K562 (cell line): ENCODE data around the gene ATP5PD. TPM values are rescaled to one million over a fixed set of nuclear protein-coding genes. Genes with fewer than 3 reads are reported as not detected.

ENCODE experiments used
- HDAC3 ChIP-seq: fragments of 450-650 bp; IDR thresholded peaks from 2 replicates; pipeline ENCODE4 v1.6.1; 2018; ENCODE audit warnings: borderline replicate concordance, mild to moderate bottlenecking, moderate library complexity; ENCODE audit not compliant: partially characterized antibody
- KAT7 ChIP-seq: sonication (generic); formaldehyde crosslinking; IDR thresholded peaks from 2 replicates; pipeline ENCODE4 v1.8.0; 2022; ENCODE audit warnings: missing genetic modification reagents, mild to moderate bottlenecking, borderline replicate concordance
- KDM5B ChIP-seq: fragments of 200-600 bp; sonication (generic); IDR thresholded peaks from 2 replicates; pipeline ENCODE4 v1.6.1; 2012; ENCODE audit warnings: low read depth, mild to moderate bottlenecking, moderate library complexity, low read length, control low read depth, inconsistent platforms; ENCODE audit not compliant: insufficient replicate concordance
- MCM7 ChIP-seq, 2 experiments: fragments of 450-650 bp; IDR thresholded peaks; 2 replicates each; pipeline ENCODE4 v1.6.1; 2016 to 2018
- NFATC3 ChIP-seq: fragments of 450-650 bp; IDR thresholded peaks from 2 replicates; pipeline ENCODE4 v1.6.1; 2017; ENCODE audit warnings: mild to moderate bottlenecking
- POLR2AphosphoS2 ChIP-seq: IDR thresholded peaks from 2 replicates; pipeline ENCODE4 v1.6.1; 2012; ENCODE audit warnings: low read length, improper control_type of control experiment
- PTRF ChIP-seq: fragments of 450-650 bp; IDR thresholded peaks from 2 replicates; pipeline ENCODE4 v1.6.1; 2016; ENCODE audit warnings: mild to moderate bottlenecking, missing genetic modification characterization, missing compliant biosample characterization
- SAP30 ChIP-seq: fragments of 200-600 bp; sonication (generic); IDR thresholded peaks from 2 replicates; pipeline ENCODE4 v1.6.1; 2012; ENCODE audit warnings: borderline replicate concordance, low read depth, mild to moderate bottlenecking, moderate library complexity, low read length, control low read depth, inconsistent platforms; ENCODE audit not compliant: insufficient read depth, poor library complexity, severe bottlenecking
- SIN3A ChIP-seq, 2 experiments: fragments of 150-350 bp in 1 of 2; IDR thresholded peaks; 2 replicates each; pipeline ENCODE4 v1.6.1; 2011 to 2016; ENCODE audit warnings: borderline replicate concordance in 2 of 2, low read depth in 2 of 2, low read length in 2 of 2, mild to moderate bottlenecking in 2 of 2, moderate library complexity in 2 of 2; ENCODE audit not compliant: control insufficient read depth in 1 of 2
- SP2 ChIP-seq: IDR thresholded peaks from 2 replicates; pipeline ENCODE4 v1.6.1; 2011; ENCODE audit warnings: mild to moderate bottlenecking, low read depth, low read length, moderate library complexity; ENCODE audit not compliant: poor library complexity, severe bottlenecking; ENCODE audit errors: extremely low read depth
- ZC3H4 ChIP-seq: sonication (generic); formaldehyde crosslinking; IDR thresholded peaks from 2 replicates; pipeline ENCODE4 v1.9.0; 2021; ENCODE audit warnings: missing genetic modification reagents, borderline replicate concordance
- ZNF239 ChIP-seq: fragments of 250-450 bp; sonication (Bioruptor Pico); IDR thresholded peaks from 2 replicates; pipeline ENCODE4 v1.4.0; 2020; ENCODE audit warnings: mild to moderate bottlenecking
- polyA plus RNA-seq, 8 experiments: library from polyadenylated mRNA; depleted of rRNA in 4 of 8; stranded (reverse) in 5 of 8; unstranded in 3 of 8; fragments of >200 nt; fragmentation: Nextera tagmentation in 2 of 8; fragmentation: Illumina TruSeq in 1 of 8; extraction: Ambion mirVana in 2 of 8; extraction: Trizol in 1 of 8; gene quantifications; 2 replicates each; pipeline versions ENCODE4 v1.2.1 to v1.2.3, GENCODE V29; 2011 to 2014; ENCODE audit warnings: inconsistent platforms in 1 of 8, missing spikeins in 1 of 8
- total RNA-seq, 7 experiments: library from RNA; depleted of rRNA in 6 of 7; stranded (reverse); fragments of >200 nt in 6 of 7; fragmentation: Illumina TruSeq in 2 of 7; extraction: Trizol in 2 of 7; gene quantifications; 2 replicates each; pipeline versions ENCODE4 v1.2.1 to v1.2.3, GENCODE V29; 2011 to 2021; ENCODE audit warnings: low replicate concordance in 1 of 7
- TF ChIP-seq, protein P1 (sequence below): fragments of 250-450 bp; sonication (Bioruptor Pico); IDR thresholded peaks from 2 replicates; pipeline ENCODE4 v1.8.0; 2022; ENCODE audit warnings: inconsistent platforms
- TF ChIP-seq, protein P2 (sequence below): fragments of 450-650 bp; formaldehyde crosslinking; conservative IDR thresholded peaks from 2 replicates; pipeline ENCODE4 v1.4.0; 2022; ENCODE audit warnings: mild to moderate bottlenecking, missing genetic modification characterization
- TF ChIP-seq, protein P3 (sequence below): fragments of 250-450 bp; sonication (Bioruptor Pico); IDR thresholded peaks from 2 replicates; pipeline ENCODE4 v1.8.0; 2022; ENCODE audit warnings: moderate library complexity, mild to moderate bottlenecking, inconsistent platforms
- TF ChIP-seq, protein P4 (sequence below): sonication (generic); formaldehyde crosslinking; IDR thresholded peaks from 2 replicates; pipeline ENCODE4 v1.8.0; 2022; ENCODE audit warnings: mild to moderate bottlenecking, missing genetic modification reagents

ATP5PD gene
- total and polyA plus RNA-seq, 9 of the 15 experiments (the other 6 are each of a cell fraction or from before 2014, with no cell fraction given), result 271 to 828 (median 432) TPM

DNA sequence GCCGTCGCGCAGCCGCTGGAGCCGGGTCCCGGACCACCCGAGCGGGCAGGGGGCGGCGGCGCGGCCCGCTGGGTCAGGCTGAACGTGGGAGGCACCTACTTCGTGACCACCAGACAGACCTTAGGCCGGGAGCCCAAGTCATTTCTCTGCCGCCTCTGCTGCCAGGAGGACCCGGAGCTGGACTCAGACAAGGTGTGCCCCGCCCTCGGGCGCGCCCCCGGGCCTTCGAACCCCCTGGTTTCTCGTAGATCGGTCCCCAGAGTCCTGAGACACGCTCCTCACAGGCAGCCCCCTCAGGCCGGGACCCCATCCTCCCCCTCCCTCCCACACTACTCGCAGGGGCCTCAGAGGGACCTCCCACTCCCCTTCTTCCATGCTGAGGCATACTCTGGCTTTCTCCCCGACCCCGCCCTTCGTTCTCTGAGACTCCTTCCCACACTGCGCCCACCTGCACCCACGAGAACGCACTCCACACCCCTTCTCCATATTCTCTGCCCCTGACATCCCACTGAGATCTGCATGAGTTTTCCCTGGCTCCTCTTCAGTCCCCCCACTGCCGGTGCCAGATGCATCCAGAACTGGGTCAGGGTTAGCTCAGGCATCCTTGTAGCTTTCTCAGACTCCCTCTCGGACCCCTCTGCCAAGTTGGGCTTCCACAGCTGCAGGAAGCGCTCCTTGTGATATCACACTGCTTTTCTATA, 779 bp upstream of the ATP5PD start (continued):
- TF ChIP-seq SIN3A (IDR thresholded peaks at IDR 0.05; ENCODE audit: borderline replicate concordance in 2 of 2, control insufficient read depth in 1 of 2, low read depth in 2 of 2, low read length in 2 of 2) (0 out of 4 replicates have a peak, but pooled peaks of 1 of the 2 experiments have one; percentile 56), SAP30 (peak; percentile 42), ZNF239 (CRISPR knock-in tag) (no peak), ZC3H4 (CRISPR knock-in tag) (no peak), NFATC3 (no peak), HDAC3 (no peak), KAT7 (CRISPR knock-in tag) (no peak), POLR2AphosphoS2 (no peak), PTRF (tag) (no peak), KDM5B (peak; percentile 46), MCM7 (IDR thresholded peaks at IDR 0.05) (no peak), SP2 (no peak)
- TF ChIP-seq, protein P1, sequence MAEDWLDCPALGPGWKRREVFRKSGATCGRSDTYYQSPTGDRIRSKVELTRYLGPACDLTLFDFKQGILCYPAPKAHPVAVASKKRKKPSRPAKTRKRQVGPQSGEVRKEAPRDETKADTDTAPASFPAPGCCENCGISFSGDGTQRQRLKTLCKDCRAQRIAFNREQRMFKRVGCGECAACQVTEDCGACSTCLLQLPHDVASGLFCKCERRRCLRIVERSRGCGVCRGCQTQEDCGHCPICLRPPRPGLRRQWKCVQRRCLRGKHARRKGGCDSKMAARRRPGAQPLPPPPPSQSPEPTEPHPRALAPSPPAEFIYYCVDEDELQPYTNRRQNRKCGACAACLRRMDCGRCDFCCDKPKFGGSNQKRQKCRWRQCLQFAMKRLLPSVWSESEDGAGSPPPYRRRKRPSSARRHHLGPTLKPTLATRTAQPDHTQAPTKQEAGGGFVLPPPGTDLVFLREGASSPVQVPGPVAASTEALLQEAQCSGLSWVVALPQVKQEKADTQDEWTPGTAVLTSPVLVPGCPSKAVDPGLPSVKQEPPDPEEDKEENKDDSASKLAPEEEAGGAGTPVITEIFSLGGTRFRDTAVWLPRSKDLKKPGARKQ (CRISPR knock-in tag), result no peak
- TF ChIP-seq, protein P2, sequence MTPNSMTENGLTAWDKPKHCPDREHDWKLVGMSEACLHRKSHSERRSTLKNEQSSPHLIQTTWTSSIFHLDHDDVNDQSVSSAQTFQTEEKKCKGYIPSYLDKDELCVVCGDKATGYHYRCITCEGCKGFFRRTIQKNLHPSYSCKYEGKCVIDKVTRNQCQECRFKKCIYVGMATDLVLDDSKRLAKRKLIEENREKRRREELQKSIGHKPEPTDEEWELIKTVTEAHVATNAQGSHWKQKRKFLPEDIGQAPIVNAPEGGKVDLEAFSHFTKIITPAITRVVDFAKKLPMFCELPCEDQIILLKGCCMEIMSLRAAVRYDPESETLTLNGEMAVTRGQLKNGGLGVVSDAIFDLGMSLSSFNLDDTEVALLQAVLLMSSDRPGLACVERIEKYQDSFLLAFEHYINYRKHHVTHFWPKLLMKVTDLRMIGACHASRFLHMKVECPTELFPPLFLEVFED (CRISPR knock-in tag), result no peak
- TF ChIP-seq, protein P3, sequence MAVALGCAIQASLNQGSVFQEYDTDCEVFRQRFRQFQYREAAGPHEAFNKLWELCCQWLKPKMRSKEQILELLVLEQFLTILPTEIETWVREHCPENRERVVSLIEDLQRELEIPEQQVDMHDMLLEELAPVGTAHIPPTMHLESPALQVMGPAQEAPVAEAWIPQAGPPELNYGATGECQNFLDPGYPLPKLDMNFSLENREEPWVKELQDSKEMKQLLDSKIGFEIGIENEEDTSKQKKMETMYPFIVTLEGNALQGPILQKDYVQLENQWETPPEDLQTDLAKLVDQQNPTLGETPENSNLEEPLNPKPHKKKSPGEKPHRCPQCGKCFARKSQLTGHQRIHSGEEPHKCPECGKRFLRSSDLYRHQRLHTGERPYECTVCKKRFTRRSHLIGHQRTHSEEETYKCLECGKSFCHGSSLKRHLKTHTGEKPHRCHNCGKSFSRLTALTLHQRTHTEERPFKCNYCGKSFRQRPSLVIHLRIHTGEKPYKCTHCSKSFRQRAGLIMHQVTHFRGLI (CRISPR knock-in tag), result no peak
- TF ChIP-seq, protein P4, sequence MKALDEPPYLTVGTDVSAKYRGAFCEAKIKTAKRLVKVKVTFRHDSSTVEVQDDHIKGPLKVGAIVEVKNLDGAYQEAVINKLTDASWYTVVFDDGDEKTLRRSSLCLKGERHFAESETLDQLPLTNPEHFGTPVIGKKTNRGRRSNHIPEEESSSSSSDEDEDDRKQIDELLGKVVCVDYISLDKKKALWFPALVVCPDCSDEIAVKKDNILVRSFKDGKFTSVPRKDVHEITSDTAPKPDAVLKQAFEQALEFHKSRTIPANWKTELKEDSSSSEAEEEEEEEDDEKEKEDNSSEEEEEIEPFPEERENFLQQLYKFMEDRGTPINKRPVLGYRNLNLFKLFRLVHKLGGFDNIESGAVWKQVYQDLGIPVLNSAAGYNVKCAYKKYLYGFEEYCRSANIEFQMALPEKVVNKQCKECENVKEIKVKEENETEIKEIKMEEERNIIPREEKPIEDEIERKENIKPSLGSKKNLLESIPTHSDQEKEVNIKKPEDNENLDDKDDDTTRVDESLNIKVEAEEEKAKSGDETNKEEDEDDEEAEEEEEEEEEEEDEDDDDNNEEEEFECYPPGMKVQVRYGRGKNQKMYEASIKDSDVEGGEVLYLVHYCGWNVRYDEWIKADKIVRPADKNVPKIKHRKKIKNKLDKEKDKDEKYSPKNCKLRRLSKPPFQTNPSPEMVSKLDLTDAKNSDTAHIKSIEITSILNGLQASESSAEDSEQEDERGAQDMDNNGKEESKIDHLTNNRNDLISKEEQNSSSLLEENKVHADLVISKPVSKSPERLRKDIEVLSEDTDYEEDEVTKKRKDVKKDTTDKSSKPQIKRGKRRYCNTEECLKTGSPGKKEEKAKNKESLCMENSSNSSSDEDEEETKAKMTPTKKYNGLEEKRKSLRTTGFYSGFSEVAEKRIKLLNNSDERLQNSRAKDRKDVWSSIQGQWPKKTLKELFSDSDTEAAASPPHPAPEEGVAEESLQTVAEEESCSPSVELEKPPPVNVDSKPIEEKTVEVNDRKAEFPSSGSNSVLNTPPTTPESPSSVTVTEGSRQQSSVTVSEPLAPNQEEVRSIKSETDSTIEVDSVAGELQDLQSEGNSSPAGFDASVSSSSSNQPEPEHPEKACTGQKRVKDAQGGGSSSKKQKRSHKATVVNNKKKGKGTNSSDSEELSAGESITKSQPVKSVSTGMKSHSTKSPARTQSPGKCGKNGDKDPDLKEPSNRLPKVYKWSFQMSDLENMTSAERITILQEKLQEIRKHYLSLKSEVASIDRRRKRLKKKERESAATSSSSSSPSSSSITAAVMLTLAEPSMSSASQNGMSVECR (CRISPR knock-in tag), result 0 out of 2 replicates have a peak, but pooled peaks have one; percentile 30
